GM23338 (cell line): ENCODE data around the gene INPP4B. TPM values are rescaled to one million over a fixed set of nuclear protein-coding genes. Genes with fewer than 3 reads are reported as not detected.

Experiments
- ATAC-seq: fragments of 200-7000 bp; cut with Tn5 transposase; 3 replicates; pipeline ENCODE4 v1.9.1; 2020
- DNase-seq: peaks from one replicate; pipeline ENCODE4 v3.0.0-alpha.2; 2015; ENCODE audit warnings: low spot score
- H2AFZ ChIP-seq: fragments of 200-600 bp; sonication (generic); 2 replicates; pipeline ENCODE4 v1.8.0; 2016; ENCODE audit warnings: antibody characterized with exemption, mild to moderate bottlenecking, moderate library complexity
- H3F3A ChIP-seq: fragments of 200-600 bp; sonication (generic); replicated peaks from 2 replicates; pipeline ENCODE4 v1.8.0; 2017; ENCODE audit warnings: antibody characterized with exemption, mixed run types, low read depth
- H3K27ac ChIP-seq: fragments of 200-600 bp; sonication (generic); 2 replicates; pipeline ENCODE4 v1.6.1; 2016; ENCODE audit warnings: low read depth
- H3K27me3 ChIP-seq: fragments of 200-600 bp; sonication (generic); 2 replicates; pipeline ENCODE4 v1.8.0; 2016; ENCODE audit warnings: mild to moderate bottlenecking, mixed run types, moderate library complexity; ENCODE audit not compliant: insufficient read depth
- H3K36me3 ChIP-seq: fragments of 200-600 bp; sonication (generic); 2 replicates; pipeline ENCODE4 v1.8.0; 2016; ENCODE audit warnings: mild to moderate bottlenecking; ENCODE audit not compliant: insufficient read depth
- H3K4me1 ChIP-seq: fragments of 200-600 bp; sonication (generic); 2 replicates; pipeline ENCODE4 v1.8.0; 2016; ENCODE audit warnings: mild to moderate bottlenecking, moderate library complexity; ENCODE audit not compliant: insufficient read depth
- H3K4me2 ChIP-seq: fragments of 200-600 bp; sonication (generic); 2 replicates; pipeline ENCODE4 v1.7.1; 2017; ENCODE audit warnings: mixed run types
- H3K4me3 ChIP-seq: fragments of 200-600 bp; sonication (generic); 2 replicates; pipeline ENCODE4 v1.6.1; 2016; ENCODE audit warnings: mixed run types
- H3K79me2 ChIP-seq: fragments of 200-600 bp; sonication (generic); replicated peaks from 2 replicates; pipeline ENCODE4 v1.8.0; 2017; ENCODE audit warnings: mild to moderate bottlenecking; ENCODE audit not compliant: insufficient read depth
- H3K9me2 ChIP-seq: fragments of 200-600 bp; sonication (generic); 2 replicates; pipeline ENCODE4 v1.8.0; 2017; ENCODE audit not compliant: insufficient read depth
- H4K20me1 ChIP-seq: fragments of 200-600 bp; sonication (generic); replicated peaks from 2 replicates; pipeline ENCODE4 v1.8.0; 2017; ENCODE audit warnings: mild to moderate bottlenecking; ENCODE audit not compliant: insufficient read depth
- H3K27ac Mint-ChIP-seq: 2 replicates; pipeline ENCODE4 v1.8.0; 2020; ENCODE audit warnings: inconsistent platforms, mild to moderate bottlenecking, moderate library complexity, mixed read lengths
- H3K27me3 Mint-ChIP-seq: 3 replicates; pipeline ENCODE4 v1.8.0; 2022; ENCODE audit warnings: low read depth, mild to moderate bottlenecking, moderate library complexity, mixed read lengths, inconsistent platforms; ENCODE audit not compliant: insufficient read depth, poor library complexity
- H3K36me3 Mint-ChIP-seq: 3 replicates; pipeline ENCODE4 v1.8.0; 2021; ENCODE audit warnings: low read depth, mild to moderate bottlenecking, inconsistent platforms, moderate library complexity, mixed read lengths
- H3K4me1 Mint-ChIP-seq: 3 replicates; pipeline ENCODE4 v1.8.0; 2020; ENCODE audit warnings: mild to moderate bottlenecking, inconsistent platforms, mixed read lengths
- H3K4me3 Mint-ChIP-seq: 3 replicates; pipeline ENCODE4 v1.8.0; 2021; ENCODE audit warnings: moderate library complexity, mild to moderate bottlenecking, inconsistent platforms, mixed read lengths
- H3K9me3 Mint-ChIP-seq: 3 replicates; pipeline ENCODE4 v1.8.0; 2020; ENCODE audit warnings: moderate library complexity, mild to moderate bottlenecking, inconsistent platforms, mixed read lengths
- CREB1 ChIP-seq: fragments of 250-450 bp; sonication (Bioruptor Pico); IDR thresholded peaks from 2 replicates; pipeline ENCODE4 v1.5.0; 2020; ENCODE audit warnings: low read depth, mild to moderate bottlenecking, moderate library complexity
- ETS1 ChIP-seq: IDR thresholded peaks from 2 replicates; pipeline ENCODE4 v1.6.1; 2016; ENCODE audit warnings: antibody characterized with exemption
- EZH2 ChIP-seq: fragments of 200-600 bp; sonication (generic); IDR thresholded peaks from one replicate; pipeline ENCODE4 v1.8.0; 2017; ENCODE audit warnings: antibody characterized with exemption, mild to moderate bottlenecking, low read depth; ENCODE audit not compliant: unreplicated experiment
- EZH2phosphoT487 ChIP-seq: fragments of 200-600 bp; sonication (generic); IDR thresholded peaks from one replicate; pipeline ENCODE4 v1.8.1; 2018; ENCODE audit warnings: antibody characterized with exemption; ENCODE audit not compliant: unreplicated experiment
- JUNB ChIP-seq: IDR thresholded peaks from one replicate; pipeline ENCODE4 v1.6.1; 2016; ENCODE audit warnings: antibody characterized with exemption; ENCODE audit not compliant: unreplicated experiment
- NANOG ChIP-seq: IDR thresholded peaks from 2 replicates; pipeline ENCODE4 v1.6.1; 2016; ENCODE audit warnings: antibody characterized with exemption, borderline replicate concordance
- POLR2AphosphoS5 ChIP-seq: IDR thresholded peaks from 2 replicates; pipeline ENCODE4 v1.6.1; 2016; ENCODE audit warnings: antibody characterized with exemption, low read depth
- STAT1 ChIP-seq: IDR thresholded peaks from one replicate; pipeline ENCODE4 v1.6.1; 2016; ENCODE audit warnings: antibody characterized with exemption; ENCODE audit not compliant: unreplicated experiment
- ZNF114 ChIP-seq: fragments of 250-450 bp; sonication (Bioruptor Pico); IDR thresholded peaks from 2 replicates; pipeline ENCODE4 v1.5.0; 2020; ENCODE audit warnings: mild to moderate bottlenecking, moderate library complexity
- ZNF331 ChIP-seq: fragments of 250-450 bp; sonication (Bioruptor Pico); IDR thresholded peaks from 2 replicates; pipeline ENCODE4 v1.5.0; 2020; ENCODE audit warnings: low read depth, mild to moderate bottlenecking, moderate library complexity
- ZNF462 ChIP-seq: fragments of 250-450 bp; sonication (Bioruptor Pico); IDR thresholded peaks from 2 replicates; pipeline ENCODE4 v1.5.0; 2020; ENCODE audit warnings: mild to moderate bottlenecking, moderate library complexity
- polyA plus RNA-seq: library from polyadenylated mRNA; unstranded; fragments of >200 nt; fragmentation: Nextera tagmentation; extraction: Ambion mirVana; gene quantifications from 2 replicates; pipeline ENCODE4 v1.2.1, GENCODE V29; 2016
- total RNA-seq: library from RNA; depleted of rRNA; stranded (reverse); fragments of >200 nt; shearing (Covaris generic); gene quantifications from 2 replicates; pipeline ENCODE4 v1.2.3, GENCODE V29; 2014
- TF ChIP-seq, protein P1 (sequence below), 2 experiments: fragments of 200-600 bp in 1 of 2; sonication (generic) in 1 of 2; conservative IDR thresholded peaks; 2 replicates each; pipeline versions ENCODE4 v1.5.1 to v1.6.1; 2016 to 2017; ENCODE audit warnings: antibody characterized with exemption in 2 of 2, low read depth in 2 of 2, mild to moderate bottlenecking in 2 of 2, moderate library complexity in 1 of 2
- TF ChIP-seq, protein P2 (sequence below): IDR thresholded peaks from one replicate; pipeline ENCODE4 v1.6.1; 2018; ENCODE audit warnings: antibody characterized with exemption; ENCODE audit not compliant: unreplicated experiment

INPP4B gene
- total and polyA plus RNA-seq, 2 experiments from 2014 or later: 0.11 to 0.14 TPM

- Histone ChIP-seq H3K4me1 (peaks cover 5% of the 10 kb centered on the region; the same call in 1 of the 2 replicates), H3K36me3 (no peaks in the 10 kb centered on the region), H3F3A (no peaks in the 10 kb centered on the region), H3K4me3 (no peak overlapping the region), H2AFZ (peak overlapping the region; percentile 49), H3K27ac (no peak overlapping the region), H3K4me2 (no peak overlapping the region), H3K79me2 (no peaks in the 10 kb centered on the region), H4K20me1 (no peaks in the 10 kb centered on the region), H3K27me3 (no peaks in the 10 kb centered on the region), H3K9me2 (peaks cover 4% of the 10 kb centered on the region; the same call in 1 of the 2 replicates)
- Mint-ChIP-seq H3K4me3 (no peak overlapping the region), H3K27me3 (no peaks in the 10 kb centered on the region), H3K9me3 (no peaks in the 10 kb centered on the region), H3K4me1 (peaks cover 7% of the 10 kb centered on the region), H3K27ac (no peak overlapping the region), H3K36me3 (no peaks in the 10 kb centered on the region)
- TF ChIP-seq, protein P1, sequence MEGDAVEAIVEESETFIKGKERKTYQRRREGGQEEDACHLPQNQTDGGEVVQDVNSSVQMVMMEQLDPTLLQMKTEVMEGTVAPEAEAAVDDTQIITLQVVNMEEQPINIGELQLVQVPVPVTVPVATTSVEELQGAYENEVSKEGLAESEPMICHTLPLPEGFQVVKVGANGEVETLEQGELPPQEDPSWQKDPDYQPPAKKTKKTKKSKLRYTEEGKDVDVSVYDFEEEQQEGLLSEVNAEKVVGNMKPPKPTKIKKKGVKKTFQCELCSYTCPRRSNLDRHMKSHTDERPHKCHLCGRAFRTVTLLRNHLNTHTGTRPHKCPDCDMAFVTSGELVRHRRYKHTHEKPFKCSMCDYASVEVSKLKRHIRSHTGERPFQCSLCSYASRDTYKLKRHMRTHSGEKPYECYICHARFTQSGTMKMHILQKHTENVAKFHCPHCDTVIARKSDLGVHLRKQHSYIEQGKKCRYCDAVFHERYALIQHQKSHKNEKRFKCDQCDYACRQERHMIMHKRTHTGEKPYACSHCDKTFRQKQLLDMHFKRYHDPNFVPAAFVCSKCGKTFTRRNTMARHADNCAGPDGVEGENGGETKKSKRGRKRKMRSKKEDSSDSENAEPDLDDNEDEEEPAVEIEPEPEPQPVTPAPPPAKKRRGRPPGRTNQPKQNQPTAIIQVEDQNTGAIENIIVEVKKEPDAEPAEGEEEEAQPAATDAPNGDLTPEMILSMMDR (conservative IDR thresholded peaks at IDR 0.05; ENCODE audit: low read depth in 2 of 2): no peak
- TF ChIP-seq NANOG (no peak), ZNF462 (CRISPR knock-in tag) (no peak), CREB1 (CRISPR knock-in tag) (no peak), ZNF331 (CRISPR knock-in tag) (no peak), STAT1 (no peak), EZH2 (no peak), POLR2AphosphoS5 (no peak), EZH2phosphoT487 (no peak), ETS1 (no peak), ZNF114 (no peak), JUNB (no peak)
- TF ChIP-seq, protein P2, sequence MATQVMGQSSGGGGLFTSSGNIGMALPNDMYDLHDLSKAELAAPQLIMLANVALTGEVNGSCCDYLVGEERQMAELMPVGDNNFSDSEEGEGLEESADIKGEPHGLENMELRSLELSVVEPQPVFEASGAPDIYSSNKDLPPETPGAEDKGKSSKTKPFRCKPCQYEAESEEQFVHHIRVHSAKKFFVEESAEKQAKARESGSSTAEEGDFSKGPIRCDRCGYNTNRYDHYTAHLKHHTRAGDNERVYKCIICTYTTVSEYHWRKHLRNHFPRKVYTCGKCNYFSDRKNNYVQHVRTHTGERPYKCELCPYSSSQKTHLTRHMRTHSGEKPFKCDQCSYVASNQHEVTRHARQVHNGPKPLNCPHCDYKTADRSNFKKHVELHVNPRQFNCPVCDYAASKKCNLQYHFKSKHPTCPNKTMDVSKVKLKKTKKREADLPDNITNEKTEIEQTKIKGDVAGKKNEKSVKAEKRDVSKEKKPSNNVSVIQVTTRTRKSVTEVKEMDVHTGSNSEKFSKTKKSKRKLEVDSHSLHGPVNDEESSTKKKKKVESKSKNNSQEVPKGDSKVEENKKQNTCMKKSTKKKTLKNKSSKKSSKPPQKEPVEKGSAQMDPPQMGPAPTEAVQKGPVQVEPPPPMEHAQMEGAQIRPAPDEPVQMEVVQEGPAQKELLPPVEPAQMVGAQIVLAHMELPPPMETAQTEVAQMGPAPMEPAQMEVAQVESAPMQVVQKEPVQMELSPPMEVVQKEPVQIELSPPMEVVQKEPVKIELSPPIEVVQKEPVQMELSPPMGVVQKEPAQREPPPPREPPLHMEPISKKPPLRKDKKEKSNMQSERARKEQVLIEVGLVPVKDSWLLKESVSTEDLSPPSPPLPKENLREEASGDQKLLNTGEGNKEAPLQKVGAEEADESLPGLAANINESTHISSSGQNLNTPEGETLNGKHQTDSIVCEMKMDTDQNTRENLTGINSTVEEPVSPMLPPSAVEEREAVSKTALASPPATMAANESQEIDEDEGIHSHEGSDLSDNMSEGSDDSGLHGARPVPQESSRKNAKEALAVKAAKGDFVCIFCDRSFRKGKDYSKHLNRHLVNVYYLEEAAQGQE: no peak
- ATAC-seq (peak; percentile 36), DNase-seq (no peak)
Observed at GRCh38 chr4:142380052-142380602, 466.0 kb downstream of the INPP4B start.
